ENCODE results near the gene HUNK.

The HUNK gene

DNA sequence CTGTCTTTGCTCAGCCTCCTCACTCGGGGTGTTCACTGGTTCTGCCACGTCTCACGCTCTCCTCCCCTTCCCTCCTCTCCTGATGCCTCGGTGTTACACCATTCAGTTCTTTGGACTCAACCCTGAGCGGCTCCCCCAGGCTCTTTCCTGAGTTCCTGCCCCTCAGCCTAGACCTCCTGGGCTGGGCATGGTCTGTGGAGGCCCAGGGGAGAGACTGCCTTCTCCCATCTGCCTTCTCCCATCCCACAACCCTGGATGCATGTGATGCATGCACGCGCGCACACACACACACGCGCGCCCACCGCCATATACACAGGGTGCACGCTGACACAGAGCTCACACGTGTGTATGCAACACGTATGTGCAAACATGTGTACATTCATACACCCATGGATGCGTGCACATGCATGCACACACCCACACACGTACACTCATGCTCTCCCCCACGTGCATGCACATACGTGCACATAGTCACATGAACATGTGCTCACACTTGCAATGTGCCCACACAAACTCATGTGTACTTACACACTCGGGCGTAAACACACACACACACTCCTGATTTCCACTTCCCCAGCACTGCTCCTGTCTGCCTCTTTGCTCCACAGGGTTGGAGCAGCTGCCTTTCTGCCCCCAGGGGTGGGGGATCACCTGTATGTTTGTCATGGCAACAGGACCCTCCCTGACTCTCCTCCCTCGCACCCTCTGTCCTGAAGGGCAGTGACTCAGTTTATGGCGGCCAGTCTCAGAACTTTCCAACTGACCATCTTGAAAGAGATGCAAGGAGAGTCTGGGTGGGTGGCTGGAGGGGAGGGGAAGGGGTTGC, 59.0 kb downstream of the HUNK start:
- Histone ChIP-seq H3K4me3 (ENCODE audit: low read depth, low read length) (no peak overlapping the region), H3K27ac (no peak overlapping the region), H3K27me3 (replicated peaks) (no peaks in the 10 kb centered on the region), H3K36me3 (replicated peaks) (no peaks in the 10 kb centered on the region)
- in situ Hi-C loops (cut with HindIII; ENCODE audit: low pct_ligation_motif_present, low sequenced_read_pairs): no loop called here
- no peak for DNase-seq
- TF ChIP-seq, protein P1, sequence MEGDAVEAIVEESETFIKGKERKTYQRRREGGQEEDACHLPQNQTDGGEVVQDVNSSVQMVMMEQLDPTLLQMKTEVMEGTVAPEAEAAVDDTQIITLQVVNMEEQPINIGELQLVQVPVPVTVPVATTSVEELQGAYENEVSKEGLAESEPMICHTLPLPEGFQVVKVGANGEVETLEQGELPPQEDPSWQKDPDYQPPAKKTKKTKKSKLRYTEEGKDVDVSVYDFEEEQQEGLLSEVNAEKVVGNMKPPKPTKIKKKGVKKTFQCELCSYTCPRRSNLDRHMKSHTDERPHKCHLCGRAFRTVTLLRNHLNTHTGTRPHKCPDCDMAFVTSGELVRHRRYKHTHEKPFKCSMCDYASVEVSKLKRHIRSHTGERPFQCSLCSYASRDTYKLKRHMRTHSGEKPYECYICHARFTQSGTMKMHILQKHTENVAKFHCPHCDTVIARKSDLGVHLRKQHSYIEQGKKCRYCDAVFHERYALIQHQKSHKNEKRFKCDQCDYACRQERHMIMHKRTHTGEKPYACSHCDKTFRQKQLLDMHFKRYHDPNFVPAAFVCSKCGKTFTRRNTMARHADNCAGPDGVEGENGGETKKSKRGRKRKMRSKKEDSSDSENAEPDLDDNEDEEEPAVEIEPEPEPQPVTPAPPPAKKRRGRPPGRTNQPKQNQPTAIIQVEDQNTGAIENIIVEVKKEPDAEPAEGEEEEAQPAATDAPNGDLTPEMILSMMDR (IDR thresholded peaks at IDR 0.05; ENCODE audit: low read depth, low read length, missing control alignments): no peak

DNA sequence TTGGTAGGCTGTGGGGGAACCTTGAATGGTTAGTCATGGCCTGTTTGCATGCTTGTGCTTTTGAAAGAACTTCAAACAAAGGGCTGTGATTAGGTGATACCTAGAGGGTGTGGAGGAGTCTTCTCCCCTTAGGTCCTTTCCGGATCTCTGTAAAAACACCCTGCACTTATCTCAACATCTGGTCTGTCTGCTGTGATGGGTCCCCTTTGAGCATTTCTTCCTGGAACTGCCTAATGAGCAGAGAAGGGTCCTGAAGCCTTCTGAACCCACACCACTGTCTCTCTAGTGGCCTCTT, 59.6 kb downstream of the HUNK start:
- Histone ChIP-seq H3K36me3 (replicated peaks) (no peaks in the 10 kb centered on the region), H3K27ac (no peak overlapping the region), H3K27me3 (replicated peaks) (no peaks in the 10 kb centered on the region), H3K4me3 (ENCODE audit: low read depth, low read length) (no peak overlapping the region)
- DNase-seq: no peak
- TF ChIP-seq, protein P1 (IDR thresholded peaks at IDR 0.05; ENCODE audit: low read depth, low read length, missing control alignments): no peak
- in situ Hi-C loops (cut with HindIII; ENCODE audit: low pct_ligation_motif_present, low sequenced_read_pairs): no loop called here

DNA sequence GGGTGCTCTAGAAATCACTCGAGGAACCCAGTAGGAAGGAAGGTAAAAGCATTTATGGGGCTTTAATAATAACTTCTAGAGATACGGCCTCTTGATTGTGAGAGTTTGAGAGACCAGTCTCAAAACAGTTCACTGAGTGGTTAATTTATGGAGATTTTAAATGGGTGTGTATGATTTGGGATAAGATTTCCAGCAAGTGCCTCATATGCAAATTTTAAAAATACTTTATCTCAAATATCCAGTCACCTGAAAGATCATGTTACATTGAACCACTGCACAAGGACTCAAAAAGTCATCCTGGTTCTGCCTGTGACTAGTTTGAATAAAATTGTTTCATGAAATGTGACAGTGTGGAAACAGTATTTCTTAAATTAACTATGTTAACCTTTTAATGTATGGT, 64.5 kb downstream of the HUNK start:
- no peak overlapping the region for H3K27ac ChIP-seq
- H3K4me3 ChIP-seq (ENCODE audit: low read depth, low read length): no peak overlapping the region
- H3K27me3 ChIP-seq (replicated peaks): no peaks in the 10 kb centered on the region
- TF ChIP-seq, protein P1 (IDR thresholded peaks at IDR 0.05; ENCODE audit: low read depth, low read length, missing control alignments): no peak
- in situ Hi-C loops (cut with HindIII; ENCODE audit: low pct_ligation_motif_present, low sequenced_read_pairs): no loop called here
- no peak for DNase-seq
- no peaks in the 10 kb centered on the region for H3K36me3 ChIP-seq (replicated peaks)

DNA sequence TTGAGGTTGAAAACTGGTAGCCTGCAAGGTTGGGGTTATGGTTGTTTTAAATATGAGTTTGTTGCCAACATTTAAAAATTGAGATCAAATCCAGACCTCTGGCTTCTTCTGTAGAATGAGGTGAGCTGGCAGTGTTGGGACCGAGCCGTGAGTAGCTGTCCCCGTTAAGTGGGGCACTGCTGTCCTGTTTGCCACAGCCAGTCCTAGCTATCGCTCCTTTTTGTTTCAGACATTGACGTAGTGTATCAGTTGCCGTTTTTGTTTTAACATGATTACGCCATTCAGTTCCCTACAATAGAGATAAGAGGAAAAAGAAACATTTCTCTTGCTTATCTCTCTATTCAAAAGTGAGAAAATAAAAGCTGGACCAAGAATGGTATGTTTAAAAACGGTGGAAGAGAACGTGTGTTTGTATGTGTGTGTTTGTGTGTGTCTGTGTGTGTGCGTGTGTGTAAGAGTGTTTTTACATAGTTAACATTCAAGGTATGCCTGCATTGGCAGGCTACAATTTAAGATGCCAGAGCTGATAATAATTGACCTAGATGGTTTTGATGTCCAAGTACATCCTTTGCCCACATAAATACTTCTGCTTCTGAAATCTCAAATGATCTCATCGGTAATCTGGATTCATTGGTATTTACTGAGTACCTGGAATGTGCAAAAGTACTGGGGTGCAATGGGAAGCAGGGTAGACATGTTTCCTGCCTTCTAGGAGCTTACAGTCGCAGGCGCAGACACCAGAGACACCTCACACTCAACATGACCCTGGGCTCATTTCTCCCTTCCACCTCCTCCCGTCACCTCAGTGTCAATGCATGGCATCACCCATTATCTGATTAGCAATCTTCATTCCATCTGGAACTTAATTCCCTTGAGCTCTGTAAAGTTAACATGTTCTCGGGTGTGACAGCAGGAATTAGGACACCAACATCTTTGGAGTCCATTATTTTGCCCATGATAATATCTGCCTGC, 65.8 kb downstream of the HUNK start:
- H3K27ac ChIP-seq: no peak overlapping the region
- in situ Hi-C loops (cut with HindIII; ENCODE audit: low pct_ligation_motif_present, low sequenced_read_pairs): no loop called here
- no peak overlapping the region for H3K4me3 ChIP-seq (ENCODE audit: low read depth, low read length)
- no peaks in the 10 kb centered on the region for H3K27me3 ChIP-seq (replicated peaks)
- DNase-seq: no peak
- TF ChIP-seq, protein P1 (IDR thresholded peaks at IDR 0.05; ENCODE audit: low read depth, low read length, missing control alignments): no peak
- no peaks in the 10 kb centered on the region for H3K36me3 ChIP-seq (replicated peaks)

DNA sequence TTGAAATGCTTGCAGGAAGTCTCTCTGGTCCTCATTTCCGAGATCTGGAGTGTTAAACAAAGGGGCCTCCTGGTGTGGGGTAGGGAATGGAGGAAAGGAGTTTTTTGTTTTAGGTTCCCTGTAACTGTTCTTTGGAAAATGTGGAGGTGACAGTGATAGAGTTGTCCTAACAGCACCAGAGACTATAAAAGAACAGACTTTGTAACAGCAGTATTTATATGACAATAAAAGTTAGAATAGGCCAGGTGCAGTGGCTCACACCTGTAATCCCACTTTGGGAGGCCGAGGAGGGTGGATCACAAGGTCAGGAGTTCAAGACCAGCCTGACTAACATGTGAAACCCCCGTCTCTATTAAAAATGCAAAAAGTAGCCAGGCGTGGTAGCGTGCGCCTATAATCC, 68.9 kb downstream of the HUNK start:
- H3K36me3 ChIP-seq (replicated peaks): no peaks in the 10 kb centered on the region
- no peak for DNase-seq
- in situ Hi-C loops (cut with HindIII; ENCODE audit: low pct_ligation_motif_present, low sequenced_read_pairs): no loop called here

More for the DNA sequence above, 68.9 kb downstream of the HUNK start:
- Histone ChIP-seq H3K27me3 (replicated peaks) (no peaks in the 10 kb centered on the region), H3K27ac (no peak overlapping the region), H3K4me3 (ENCODE audit: low read depth, low read length) (no peak overlapping the region)
- TF ChIP-seq, protein P1 (IDR thresholded peaks at IDR 0.05; ENCODE audit: low read depth, low read length, missing control alignments): no peak

Data from brain microvascular endothelial cell (primary cell).